ENCODE measurements around the gene CES5A. TPM values are rescaled to one million over a fixed set of nuclear protein-coding genes. Genes with fewer than 3 reads are reported as not detected.

The CES5A gene, protein sequence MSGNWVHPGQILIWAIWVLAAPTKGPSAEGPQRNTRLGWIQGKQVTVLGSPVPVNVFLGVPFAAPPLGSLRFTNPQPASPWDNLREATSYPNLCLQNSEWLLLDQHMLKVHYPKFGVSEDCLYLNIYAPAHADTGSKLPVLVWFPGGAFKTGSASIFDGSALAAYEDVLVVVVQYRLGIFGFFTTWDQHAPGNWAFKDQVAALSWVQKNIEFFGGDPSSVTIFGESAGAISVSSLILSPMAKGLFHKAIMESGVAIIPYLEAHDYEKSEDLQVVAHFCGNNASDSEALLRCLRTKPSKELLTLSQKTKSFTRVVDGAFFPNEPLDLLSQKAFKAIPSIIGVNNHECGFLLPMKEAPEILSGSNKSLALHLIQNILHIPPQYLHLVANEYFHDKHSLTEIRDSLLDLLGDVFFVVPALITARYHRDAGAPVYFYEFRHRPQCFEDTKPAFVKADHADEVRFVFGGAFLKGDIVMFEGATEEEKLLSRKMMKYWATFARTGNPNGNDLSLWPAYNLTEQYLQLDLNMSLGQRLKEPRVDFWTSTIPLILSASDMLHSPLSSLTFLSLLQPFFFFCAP
- not detected in 2 replicates for total RNA-seq

DNA sequence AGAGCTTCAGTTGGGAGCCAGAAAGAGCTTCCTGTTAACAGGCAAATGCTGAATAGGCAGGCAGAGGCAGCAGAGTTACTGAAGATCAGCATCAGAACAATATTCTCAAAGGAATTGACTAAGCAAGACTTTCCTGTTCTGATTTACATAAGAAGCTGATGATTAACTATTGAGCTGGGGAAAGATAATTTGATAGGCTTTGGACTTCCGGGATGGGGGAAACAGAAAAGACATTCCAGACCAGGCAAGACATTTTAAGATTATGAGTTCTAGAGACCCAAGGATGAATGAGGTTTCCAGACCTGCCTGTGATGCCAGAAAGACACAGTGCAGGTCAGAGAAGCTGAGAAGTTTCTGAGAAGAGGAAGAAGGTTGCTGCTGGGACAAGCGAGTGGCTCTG is at the start of gene CES5A:
Gene CES5A, minus strand, starts transcription at position 101 of the 400 bp plus-strand sequence. CDS start 152 bp downstream, outside the sequence.
- Histone ChIP-seq H3K79me2 (ENCODE audit: insufficient read depth, low read length) (no peaks in the 10 kb centered on the region), H3K4me1 (ENCODE audit: insufficient read depth, low read length) (no peaks in the 10 kb centered on the region), H2AFZ (ENCODE audit: low read length) (no peak within 1 kb of the TSS), H3K9me3 (ENCODE audit: low read depth, low read length) (no peaks in the 10 kb centered on the region), H3K4me2 (ENCODE audit: insufficient read depth, low read length) (no peak within 1 kb of the TSS), H3K36me3 (ENCODE audit: insufficient read depth, low read length) (no peaks in the 10 kb centered on the region), H3K27me3 (ENCODE audit: insufficient read depth, low read length) (no peaks in the 10 kb centered on the region), H3K27ac (ENCODE audit: low read depth, low read length) (no peak within 1 kb of the TSS), H3K4me3 (ENCODE audit: insufficient read depth, low read length) (no peak within 1 kb of the TSS), H4K20me1 (ENCODE audit: insufficient read depth, low read length) (no peaks in the 10 kb centered on the region)
- TF ChIP-seq, protein P1, sequence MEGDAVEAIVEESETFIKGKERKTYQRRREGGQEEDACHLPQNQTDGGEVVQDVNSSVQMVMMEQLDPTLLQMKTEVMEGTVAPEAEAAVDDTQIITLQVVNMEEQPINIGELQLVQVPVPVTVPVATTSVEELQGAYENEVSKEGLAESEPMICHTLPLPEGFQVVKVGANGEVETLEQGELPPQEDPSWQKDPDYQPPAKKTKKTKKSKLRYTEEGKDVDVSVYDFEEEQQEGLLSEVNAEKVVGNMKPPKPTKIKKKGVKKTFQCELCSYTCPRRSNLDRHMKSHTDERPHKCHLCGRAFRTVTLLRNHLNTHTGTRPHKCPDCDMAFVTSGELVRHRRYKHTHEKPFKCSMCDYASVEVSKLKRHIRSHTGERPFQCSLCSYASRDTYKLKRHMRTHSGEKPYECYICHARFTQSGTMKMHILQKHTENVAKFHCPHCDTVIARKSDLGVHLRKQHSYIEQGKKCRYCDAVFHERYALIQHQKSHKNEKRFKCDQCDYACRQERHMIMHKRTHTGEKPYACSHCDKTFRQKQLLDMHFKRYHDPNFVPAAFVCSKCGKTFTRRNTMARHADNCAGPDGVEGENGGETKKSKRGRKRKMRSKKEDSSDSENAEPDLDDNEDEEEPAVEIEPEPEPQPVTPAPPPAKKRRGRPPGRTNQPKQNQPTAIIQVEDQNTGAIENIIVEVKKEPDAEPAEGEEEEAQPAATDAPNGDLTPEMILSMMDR (IDR thresholded peaks at IDR 0.05; ENCODE audit: extremely low read depth, low read depth, low read length): no peak
- DNase-seq (ENCODE audit: insufficient read length, low spot score, missing footprints): no peak

DNA sequence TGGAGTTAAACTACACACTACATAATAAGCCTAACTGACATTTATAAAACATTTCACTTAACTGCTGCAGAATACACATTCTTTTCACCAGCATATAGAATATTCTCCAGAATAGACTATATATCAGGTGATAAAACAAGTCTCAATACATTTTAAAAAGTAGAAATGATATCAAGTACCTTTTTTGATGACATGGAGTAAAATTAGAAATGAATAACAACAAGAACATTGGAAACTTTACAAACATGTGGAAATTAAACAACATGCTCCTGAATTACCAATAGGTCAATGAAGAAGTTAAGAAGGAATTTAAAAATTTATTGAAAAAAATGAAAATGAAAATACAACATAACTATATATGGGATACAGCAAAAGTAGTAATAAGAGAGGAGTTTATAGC is 47.5 kb upstream of the CES5A start:
- no peaks in the 10 kb centered on the region for H4K20me1 ChIP-seq (ENCODE audit: insufficient read depth, low read length)
- no peak overlapping the region for H3K4me3 ChIP-seq (ENCODE audit: insufficient read depth, low read length)
- H3K4me1 ChIP-seq (ENCODE audit: insufficient read depth, low read length): no peaks in the 10 kb centered on the region
- H3K27me3 ChIP-seq (ENCODE audit: insufficient read depth, low read length): no peaks in the 10 kb centered on the region
- H3K4me2 ChIP-seq (ENCODE audit: insufficient read depth, low read length): no peak overlapping the region
- H3K79me2 ChIP-seq (ENCODE audit: insufficient read depth, low read length): no peaks in the 10 kb centered on the region
- no peak overlapping the region for H3K27ac ChIP-seq (ENCODE audit: low read depth, low read length)
- H2AFZ ChIP-seq (ENCODE audit: low read length): no peak overlapping the region
- DNase-seq (ENCODE audit: insufficient read length, low spot score, missing footprints): no peak
- no peaks in the 10 kb centered on the region for H3K36me3 ChIP-seq (ENCODE audit: insufficient read depth, low read length)
- TF ChIP-seq, protein P1 (IDR thresholded peaks at IDR 0.05; ENCODE audit: extremely low read depth, low read depth, low read length): no peak
- no peaks in the 10 kb centered on the region for H3K9me3 ChIP-seq (ENCODE audit: low read depth, low read length)

DNA sequence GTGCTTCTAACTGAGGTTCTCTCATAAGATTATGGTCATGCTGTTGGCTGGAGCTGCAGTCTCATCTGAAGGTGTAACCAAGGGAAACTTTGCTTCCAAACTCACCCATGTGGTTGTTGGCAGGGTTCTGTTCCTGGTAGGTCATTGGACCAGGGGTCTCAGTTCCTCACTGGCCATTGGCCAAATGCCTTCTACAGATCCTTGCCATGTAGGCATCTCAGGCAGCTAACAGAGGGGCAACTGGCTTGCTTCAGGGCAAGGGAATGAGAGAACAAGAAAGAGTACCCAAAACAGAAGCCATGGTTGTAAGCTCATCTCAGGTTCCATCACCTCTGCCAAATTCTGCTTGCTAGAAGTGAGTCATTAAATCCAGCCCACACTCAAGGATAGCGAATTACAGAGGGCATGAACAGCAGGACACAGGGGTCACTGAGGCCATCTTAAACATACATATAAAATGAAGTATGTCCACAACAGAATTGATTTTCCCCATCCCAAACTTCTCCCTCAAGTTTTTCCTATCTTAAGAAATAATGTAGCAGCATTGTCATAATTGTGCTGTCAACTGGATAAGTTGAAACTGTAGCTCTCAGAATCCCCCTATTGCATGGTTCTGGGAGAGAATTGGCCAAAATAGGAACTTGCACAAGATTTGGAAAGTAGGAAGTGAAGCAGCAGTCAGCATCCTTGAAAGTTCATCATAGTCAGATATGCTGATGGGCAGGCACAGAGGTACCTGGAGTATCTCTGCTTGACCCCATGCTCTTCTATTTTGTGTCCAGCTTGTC is 42.4 kb upstream of the CES5A start:
- no peak overlapping the region for H3K4me2 ChIP-seq (ENCODE audit: insufficient read depth, low read length)
- no peaks in the 10 kb centered on the region for H3K36me3 ChIP-seq (ENCODE audit: insufficient read depth, low read length)
- no peaks in the 10 kb centered on the region for H3K27me3 ChIP-seq (ENCODE audit: insufficient read depth, low read length)
- no peaks in the 10 kb centered on the region for H3K79me2 ChIP-seq (ENCODE audit: insufficient read depth, low read length)
- H4K20me1 ChIP-seq (ENCODE audit: insufficient read depth, low read length): no peaks in the 10 kb centered on the region
- no peaks in the 10 kb centered on the region for H3K9me3 ChIP-seq (ENCODE audit: low read depth, low read length)
- no peak overlapping the region for H3K4me3 ChIP-seq (ENCODE audit: insufficient read depth, low read length)
- no peak overlapping the region for H2AFZ ChIP-seq (ENCODE audit: low read length)
- H3K4me1 ChIP-seq (ENCODE audit: insufficient read depth, low read length): no peaks in the 10 kb centered on the region
- no peak for DNase-seq (ENCODE audit: insufficient read length, low spot score, missing footprints)
- no peak overlapping the region for H3K27ac ChIP-seq (ENCODE audit: low read depth, low read length)
- TF ChIP-seq, protein P1 (IDR thresholded peaks at IDR 0.05; ENCODE audit: extremely low read depth, low read depth, low read length): no peak

All from osteoblast (primary cell).